ENCODE results near the gene PLEKHA4.

DNA sequence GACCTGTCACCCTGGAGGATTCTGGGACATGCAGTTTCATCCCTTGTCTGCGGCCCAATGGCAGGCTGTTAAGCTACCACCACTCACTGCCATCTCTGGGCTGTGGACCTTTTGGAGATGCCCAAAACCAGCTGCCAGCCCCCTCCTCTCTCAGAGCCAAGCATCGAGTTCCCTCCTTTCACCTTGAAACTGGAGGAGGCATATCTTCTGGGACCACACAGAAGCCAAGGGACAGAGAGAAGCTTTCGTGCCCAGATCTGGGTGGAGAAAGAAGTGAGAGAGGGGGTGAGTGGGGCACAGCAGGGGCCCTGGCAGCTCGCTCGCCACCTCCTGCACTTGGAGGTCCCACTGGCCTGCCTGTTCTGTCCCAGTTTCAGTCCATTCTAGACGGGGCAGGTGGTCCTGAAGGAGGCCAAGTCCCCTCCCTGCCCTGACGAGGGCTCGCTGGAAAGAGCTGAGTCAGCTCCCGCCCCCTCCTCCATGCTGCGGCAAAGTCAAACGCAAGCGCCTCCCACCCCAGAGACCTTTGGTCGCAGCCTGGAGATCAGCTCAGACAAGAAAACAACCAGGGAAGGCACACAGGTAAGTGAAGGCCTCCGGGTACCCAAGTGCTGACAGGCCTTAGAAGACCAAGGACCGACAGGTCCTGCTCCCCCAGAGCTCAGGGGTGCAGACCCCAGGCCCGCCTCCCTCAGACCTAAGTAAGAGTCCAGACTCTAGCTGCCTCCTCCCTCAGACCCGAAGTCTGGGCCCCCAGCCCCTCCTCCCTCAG is 61.4 kb downstream of the PLEKHA4 start:
- no peak for TF ChIP-seq CTCF (IDR thresholded peaks at IDR 0.05)
- TF ChIP-seq POLR2A (IDR thresholded peaks at IDR 0.05) = no peak
- TF ChIP-seq POLR2AphosphoS5 (IDR thresholded peaks at IDR 0.05) = no peak
